NCI-H1436 treated with DMSO at 0.1 percent for 48 hours (cell line): Measurements from ENCODE around the gene WASHC2C.
"Not testable (repeated sequence)": the region's sequence is repeated elsewhere in the genome, so short reads cannot be mapped to it uniquely, and the experiment has no call there.

ENCODE experiments used
- DNase-seq: peaks from one replicate; lab custom pipeline; 2025; lab: John Stamatoyannopoulos, UW

The WASHC2C gene, protein sequence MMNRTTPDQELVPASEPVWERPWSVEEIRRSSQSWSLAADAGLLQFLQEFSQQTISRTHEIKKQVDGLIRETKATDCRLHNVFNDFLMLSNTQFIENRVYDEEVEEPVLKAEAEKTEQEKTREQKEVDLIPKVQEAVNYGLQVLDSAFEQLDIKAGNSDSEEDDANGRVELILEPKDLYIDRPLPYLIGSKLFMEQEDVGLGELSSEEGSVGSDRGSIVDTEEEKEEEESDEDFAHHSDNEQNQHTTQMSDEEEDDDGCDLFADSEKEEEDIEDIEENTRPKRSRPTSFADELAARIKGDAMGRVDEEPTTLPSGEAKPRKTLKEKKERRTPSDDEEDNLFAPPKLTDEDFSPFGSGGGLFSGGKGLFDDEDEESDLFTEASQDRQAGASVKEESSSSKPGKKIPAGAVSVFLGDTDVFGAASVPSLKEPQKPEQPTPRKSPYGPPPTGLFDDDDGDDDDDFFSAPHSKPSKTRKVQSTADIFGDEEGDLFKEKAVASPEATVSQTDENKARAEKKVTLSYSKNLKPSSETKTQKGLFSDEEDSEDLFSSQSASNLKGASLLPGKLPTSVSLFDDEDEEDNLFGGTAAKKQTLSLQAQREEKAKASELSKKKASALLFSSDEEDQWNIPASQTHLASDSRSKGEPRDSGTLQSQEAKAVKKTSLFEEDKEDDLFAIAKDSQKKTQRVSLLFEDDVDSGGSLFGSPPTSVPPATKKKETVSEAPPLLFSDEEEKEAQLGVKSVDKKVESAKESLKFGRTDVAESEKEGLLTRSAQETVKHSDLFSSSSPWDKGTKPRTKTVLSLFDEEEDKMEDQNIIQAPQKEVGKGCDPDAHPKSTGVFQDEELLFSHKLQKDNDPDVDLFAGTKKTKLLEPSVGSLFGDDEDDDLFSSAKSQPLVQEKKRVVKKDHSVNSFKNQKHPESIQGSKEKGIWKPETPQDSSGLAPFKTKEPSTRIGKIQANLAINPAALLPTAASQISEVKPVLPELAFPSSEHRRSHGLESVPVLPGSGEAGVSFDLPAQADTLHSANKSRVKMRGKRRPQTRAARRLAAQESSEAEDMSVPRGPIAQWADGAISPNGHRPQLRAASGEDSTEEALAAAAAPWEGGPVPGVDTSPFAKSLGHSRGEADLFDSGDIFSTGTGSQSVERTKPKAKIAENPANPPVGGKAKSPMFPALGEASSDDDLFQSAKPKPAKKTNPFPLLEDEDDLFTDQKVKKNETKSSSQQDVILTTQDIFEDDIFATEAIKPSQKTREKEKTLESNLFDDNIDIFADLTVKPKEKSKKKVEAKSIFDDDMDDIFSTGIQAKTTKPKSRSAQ (N-terminal part only)

DNA sequence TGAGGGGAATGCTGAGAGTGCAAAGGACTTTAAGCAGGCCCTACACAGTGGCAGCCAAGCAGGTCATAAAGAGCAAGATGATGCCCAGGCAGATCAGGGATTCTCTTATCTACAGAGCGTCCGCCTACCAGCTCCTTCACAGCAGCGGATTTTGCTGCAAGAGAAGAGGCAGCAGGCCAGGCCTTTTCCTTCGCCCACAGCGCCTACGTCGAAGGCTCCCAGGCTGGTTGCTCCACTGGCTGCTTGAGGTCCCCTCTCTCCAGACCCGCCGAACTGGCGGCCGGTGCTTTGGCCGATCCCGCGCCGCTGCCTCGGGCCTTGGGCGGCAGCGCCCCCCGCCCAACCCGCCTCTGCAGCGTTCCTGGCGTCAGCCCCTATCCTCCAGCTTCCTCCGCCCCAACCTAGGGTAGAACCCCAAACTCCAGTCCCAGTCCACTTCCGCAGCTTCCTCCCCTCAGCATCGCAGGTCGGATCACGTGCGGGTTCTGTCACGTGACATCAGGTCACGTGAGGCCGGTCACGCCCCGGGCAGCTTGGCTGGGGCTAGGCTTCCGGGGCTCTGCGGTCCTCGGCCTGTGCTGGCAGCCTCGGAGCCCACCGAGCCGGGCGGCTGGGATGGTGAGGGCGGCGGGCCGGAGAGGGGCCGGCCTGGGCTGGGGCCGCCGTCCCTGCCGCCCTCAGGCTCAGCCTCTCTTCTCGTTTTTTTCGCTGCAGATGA lies at the start of gene WASHC2C:
TSS of gene WASHC2C (plus strand) at position 564 of the 718 bp plus-strand sequence. CDS start at position 616, 52 bp downstream.
- DNase-seq = not testable (repeated sequence)

DNA sequence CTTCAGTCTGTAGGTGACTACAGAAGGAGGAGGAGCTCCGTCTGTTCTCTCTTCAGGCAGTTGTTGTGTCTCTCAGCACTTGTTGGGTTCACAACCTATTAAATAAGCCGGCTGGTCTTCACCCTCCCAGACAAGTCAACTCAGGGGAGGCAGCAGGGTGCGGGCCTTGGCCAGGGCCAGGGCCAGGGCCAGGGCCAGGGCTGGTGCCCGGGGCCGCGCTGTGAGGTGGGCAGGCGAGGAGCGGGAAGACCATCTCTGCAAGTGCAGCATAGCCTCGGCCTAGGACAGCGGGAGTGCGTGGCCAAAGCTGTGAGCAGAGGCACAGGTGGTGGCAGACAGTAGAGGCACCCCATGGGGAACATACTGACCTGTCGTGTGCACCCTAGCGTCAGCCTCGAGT lies 48.6 kb upstream of the WASHC2C start:
- DNase-seq = not testable (repeated sequence)

DNA sequence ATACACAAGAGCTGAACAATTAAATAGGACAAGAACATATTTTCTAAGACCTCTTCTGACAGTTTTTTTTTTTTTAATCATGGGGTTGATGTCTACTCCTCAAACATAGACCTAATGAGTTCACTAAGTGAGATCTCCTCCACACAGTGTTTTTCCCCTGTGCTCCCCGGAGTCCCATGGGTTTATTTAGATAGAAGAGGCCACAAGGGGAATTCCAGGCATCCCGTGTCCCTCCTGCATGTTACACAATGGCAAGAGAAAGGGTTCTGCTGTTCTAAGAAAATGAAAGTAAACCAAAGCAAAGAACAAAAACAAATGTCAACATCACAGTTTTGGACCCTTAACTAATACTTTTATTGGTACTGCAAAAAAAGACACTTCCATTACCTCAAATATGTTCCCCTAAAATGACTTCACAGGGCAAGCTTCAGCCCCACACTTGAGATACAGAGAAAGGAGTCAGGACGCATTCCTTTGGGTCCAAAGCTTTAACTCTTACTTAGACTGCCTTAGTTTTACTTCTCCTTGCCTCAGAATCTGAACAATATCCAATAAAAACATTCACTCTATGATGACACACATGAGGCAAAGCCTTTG lies 16.8 kb upstream of the WASHC2C start:
- not testable (repeated sequence) for DNase-seq

DNA sequence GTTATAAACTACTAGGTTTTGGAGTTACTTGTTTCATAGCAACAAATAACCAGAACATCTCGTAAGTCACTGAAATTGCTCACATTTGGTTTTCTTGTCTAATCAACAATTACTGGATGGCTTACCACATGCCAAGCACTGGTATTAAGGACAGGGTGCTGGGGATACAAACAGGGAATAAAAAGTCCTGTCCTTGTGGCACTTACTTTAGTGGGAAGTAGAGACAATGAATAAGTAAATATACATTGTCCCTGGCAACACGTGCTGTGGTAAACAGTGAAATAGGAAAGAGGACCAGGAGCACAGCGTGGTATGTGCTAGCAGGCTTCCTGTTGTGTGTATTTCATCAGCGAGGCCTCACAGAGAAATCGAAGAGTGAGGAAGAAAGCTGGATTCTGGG lies 15.8 kb upstream of the WASHC2C start:
- not testable (repeated sequence) for DNase-seq

DNA sequence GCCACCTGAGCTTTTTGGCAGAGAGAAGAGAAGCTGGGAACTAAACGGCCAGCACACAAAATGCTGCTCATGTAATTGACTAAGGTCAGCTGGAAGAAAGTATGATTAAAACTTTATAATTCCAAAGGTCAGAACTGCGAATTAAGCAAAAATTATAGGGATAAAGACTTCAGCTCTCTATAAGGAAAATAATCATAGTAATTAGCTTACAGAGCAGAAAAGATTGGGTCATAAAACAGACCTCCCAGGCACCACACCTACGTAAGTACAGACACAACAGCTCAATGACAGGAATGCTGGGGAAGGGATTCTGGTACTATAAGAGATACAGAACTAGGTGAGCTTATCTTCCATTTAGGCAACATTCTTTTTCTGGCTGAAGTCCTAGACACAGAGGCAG lies 10.0 kb upstream of the WASHC2C start:
- DNase-seq = not testable (repeated sequence)

DNA sequence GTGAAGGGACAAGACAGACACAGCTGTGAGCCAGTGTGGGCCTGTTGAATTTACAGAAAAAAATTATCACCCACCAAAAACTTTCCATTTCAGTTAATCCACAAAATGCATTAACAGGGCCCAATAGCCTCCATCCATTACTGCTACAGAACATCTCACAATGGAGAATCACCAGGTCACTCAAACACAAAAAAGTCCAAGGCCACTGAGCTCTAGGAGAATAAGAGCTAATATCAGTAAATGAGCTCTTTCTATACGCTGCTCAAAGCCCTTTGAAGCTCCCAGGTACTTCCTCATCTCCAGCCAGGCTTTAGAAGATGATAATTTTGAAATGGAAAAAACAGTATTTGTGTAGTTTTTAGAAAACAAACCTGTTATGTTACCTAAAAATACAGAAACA lies 9.4 kb upstream of the WASHC2C start:
- DNase-seq = not testable (repeated sequence)

DNA sequence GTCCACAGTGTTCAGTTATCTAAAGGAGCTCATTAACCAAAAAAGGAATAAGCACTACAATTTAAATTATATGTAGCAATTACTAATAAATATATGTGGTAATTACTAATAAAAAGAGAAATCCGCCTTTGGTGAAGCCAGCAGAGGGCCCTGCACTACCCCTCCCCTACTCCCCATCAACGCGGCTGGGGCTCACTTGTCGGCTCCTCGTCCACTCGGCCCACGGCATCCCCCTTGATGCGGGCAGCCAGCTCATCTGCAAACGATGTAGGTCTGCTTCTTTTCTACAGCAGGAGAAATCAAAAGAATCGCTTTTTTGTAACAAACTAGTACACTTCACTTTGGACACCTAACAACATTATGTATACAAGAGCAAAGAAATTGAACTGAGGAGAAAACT lies 5.6 kb upstream of the WASHC2C start:
- not testable (repeated sequence) for DNase-seq

DNA sequence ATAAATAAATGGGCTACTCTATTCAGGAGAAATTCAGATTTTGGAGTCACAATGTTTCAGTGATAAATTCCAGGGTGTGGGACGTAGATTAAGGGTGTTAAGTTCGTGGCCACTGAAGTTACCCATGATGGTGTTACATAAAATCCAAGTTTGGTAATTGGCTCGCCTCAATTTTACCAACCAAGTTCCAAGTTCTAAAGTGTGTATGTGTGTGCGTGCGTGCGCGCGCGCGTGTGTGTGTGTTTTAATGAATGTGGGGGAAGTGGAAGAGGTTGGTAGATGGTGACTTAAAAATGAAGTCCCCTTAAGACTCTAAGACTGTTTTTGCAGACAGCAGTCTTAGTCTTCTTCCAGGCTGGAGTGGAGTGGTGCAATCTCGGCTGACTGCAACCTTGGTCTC lies 3.2 kb upstream of the WASHC2C start:
- not testable (repeated sequence) for DNase-seq

DNA sequence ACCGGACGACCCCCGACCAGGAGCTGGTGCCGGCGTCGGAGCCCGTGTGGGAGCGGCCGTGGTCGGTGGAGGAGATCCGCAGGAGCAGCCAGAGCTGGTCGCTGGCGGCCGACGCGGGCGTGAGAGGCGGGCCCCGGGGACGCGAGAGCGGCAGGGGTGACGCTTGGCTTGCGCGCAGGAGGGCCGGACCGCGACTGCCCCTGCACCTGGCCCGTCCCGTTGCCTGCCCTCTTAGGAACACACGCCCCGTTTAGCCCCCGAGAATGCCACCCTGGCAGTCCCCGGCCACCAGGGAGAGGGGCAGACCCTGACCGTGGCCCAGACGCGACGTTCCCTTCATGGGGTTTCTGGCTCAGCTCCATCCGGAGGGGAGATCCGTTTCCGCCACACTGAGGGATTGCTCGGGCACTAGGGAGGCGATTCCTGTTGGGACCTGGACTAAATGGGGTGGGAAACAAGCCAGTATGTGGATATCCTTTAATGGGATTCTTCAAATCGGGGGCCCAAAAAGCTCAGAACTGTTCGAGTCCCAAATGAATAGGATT lies 427 bp downstream of the WASHC2C start:
- not testable (repeated sequence) for DNase-seq

DNA sequence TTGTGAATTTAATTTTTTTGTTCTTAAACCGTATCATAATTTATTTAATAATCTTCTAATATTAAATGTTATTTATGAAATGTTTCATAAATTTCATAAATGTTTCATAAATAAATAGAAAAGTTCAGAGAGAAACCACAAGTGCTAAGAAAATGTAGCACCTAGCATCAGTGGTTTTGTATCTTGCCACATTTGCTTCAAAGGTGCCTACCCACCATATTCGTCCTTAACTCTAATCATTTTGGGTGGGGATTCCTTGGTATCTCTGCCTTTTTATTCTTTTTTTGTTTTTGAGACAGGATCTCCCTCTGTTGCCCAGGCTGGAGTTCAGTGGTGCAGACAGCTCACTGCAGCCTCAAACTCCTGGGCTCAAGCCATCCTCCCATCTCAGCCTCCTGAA lies 7.4 kb downstream of the WASHC2C start:
- not testable (repeated sequence) for DNase-seq

DNA sequence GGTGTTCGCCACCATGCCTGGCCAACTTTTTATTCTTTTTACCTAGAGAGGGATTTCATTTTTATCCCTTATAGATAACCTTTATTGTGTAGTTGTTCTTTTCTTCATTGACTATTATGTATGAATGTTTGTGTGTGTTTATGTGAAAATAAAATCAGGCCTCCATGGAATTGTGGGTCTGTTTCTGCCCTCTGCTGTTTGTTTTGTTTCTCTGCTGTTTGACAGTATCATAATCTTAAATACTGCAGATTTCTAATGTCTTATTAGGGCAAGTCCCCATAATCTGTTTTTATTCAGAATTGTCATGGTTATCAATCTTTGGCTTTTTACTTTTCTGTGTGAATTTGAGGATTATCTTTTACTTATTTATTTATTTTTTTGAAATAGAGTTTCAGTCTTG lies 7.8 kb downstream of the WASHC2C start:
- DNase-seq = not testable (repeated sequence)

DNA sequence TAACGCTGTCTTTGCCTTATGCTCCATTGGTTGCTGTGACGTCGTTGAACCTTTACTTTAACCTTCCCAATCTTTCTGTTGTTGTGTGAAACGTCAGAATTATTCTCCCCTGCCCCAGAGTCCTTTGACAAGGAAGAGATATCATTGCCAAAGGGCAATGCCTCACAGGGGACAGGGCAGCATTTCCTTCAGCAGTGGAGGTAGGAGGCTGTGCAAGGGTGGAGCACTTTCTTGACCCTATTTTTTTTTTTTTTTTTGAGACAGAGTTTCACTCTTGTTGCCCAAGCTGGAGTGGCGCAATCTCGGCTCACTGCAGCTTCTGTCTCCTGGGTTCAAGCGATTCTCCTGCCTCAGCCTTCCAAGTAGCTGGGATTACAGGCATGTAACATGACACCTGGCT lies 14.5 kb downstream of the WASHC2C start:
- not testable (repeated sequence) for DNase-seq

DNA sequence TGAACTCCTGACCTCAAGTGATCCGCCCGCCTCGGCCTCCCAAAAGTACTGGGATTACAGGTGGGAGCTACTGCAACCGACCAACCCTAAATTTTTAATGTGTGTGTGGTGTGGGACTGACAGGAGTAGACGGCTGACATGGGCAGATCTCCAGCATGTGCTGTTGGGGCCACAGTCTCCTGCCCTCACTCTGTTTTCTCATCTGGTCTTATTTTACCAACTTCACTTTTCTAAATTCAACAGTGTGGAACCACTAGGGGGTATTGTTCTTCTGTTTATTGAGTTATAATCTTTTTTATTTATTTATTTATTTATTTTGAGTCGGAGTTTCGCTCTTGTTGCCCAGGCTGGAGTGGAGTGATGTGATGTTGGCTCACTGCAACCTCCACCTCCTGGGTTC lies 14.9 kb downstream of the WASHC2C start:
- DNase-seq = not testable (repeated sequence)

DNA sequence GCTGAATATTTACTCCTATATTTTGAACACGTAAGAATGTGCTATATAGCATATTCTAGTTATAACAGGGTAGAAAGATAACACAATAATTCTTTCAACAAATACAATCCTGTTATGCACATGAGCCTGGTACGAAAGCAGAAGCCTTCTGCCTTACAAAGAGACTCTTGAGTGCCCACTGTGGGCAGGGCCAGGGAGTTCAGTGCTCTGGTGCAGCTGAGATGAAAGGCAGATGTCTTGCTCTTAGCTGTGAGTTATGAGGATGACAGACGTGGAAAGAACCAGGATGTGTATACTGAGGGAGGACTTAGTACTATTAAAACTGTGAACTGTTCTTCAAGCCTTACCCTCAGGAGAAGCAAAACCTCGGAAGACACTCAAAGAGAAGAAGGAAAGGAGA lies 24.1 kb downstream of the WASHC2C start:
- not testable (repeated sequence) for DNase-seq

DNA sequence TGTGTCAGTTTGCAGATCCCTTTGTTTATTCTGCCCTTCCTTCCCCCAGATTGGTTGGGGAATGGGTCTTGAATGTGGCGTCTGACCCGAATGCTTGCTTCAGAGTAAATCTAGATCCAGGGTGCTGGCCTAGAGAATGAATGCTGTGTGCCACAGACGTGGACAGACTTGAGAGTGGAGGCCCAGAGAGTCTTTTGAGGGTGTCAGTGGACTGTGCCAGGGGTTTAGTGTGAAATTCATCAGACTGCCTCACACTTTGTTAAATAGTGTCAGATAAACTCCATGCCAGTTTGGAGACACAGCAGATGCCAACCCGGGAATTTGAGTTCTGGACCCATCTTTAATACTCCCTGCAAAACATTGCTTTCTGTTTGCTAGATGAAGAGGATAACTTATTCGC lies 25.1 kb downstream of the WASHC2C start:
- not testable (repeated sequence) for DNase-seq

DNA sequence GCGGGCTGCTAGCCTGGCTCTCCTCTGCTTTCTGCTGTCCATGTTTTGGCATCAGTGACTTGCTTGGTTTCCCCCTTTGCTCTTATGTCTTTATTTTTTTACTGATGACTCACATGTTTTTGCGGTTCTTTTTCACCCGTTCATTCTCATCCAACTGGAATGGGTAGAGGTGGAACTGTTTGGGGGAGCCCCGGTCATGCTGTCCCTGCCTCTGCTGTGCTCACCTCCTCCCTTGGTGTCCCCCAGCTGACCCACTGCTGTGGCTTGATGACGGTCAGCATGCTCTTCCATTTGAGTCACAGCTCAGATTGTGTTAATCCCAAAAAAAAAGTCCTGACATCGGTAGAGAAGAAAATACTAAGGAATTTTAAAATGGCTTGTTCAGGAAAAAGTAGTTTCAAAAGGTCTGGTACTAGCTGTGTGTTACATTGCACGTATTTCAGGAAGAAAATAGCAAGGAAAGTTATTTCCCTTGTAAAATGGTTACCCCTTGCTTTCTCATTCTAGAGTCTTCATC lies 27.0 kb downstream of the WASHC2C start:
- not testable (repeated sequence) for DNase-seq

DNA sequence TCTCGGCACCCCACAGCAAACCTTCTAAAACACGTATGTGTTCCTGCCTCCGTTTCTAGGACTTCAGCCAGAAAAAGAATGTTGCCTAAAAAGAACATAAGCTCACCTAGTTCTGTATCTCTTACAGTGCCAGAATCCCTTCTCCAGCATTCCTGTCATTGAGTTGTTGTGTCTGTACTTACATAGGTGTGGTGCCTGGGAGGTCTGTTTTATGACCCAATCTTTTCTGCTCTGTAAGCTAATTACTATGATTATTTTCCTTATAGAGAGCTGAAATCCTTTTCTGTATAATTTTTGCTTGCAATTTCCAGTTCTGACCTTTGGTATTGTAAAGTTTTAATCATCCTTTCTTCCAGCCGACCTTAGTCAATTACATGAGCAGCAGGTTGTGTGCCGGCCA lies 28.0 kb downstream of the WASHC2C start:
- not testable (repeated sequence) for DNase-seq

DNA sequence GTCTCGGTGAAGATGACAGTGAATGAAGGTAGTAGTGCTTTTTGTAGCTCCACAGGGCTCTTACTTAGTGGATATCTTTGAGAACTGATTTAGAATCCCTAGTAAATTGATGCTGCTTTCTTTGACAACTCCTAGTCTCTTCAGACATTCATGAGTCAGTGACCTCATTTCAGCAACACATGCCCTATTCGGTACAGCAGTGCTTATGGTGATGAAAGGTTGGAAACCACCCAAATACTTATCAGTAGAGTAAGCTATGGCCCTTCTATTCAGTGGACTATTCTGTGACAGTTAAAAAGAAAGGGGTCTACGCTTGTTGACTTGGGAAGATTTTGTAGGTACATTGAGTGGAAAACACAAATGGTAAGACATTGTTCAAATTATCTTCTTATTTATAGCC lies 29.0 kb downstream of the WASHC2C start:
- DNase-seq = not testable (repeated sequence)

DNA sequence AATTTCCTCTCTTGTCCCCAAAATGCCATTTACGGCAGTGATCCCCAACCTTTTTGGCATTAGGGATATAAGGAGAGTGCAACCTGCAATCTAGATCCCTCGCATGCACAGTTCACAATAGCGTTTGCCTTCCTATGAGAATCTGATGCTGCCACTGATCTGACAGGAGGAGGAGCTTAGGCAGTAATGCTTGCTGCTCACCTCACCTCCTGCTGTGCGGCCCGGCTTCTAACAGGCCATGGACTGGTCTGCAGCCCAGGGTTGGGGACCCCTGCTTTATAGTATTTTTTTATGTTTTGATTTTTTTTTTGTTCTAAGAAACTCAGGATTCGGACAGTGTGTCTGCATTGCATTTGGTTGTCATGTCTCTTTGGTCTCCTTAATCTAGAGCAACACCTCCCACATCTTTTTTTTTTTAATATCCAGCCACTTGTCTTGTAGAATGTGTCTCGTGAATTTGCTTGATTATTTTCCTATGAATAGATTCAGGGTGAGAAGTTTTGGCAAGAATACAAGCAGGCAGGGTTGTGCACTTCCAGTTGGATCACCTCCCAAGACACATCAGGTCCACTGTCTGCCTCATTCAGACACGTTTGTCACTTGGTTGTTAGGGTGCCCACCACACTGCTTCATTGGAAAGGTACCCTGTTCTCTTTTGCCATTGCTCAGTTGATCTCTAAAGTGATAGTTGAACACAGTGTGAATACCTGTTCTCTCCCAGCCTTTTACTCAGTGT lies 30.8 kb downstream of the WASHC2C start:
- DNase-seq = not testable (repeated sequence)
